H1 (cell line): ENCODE results near the gene ZNF776. TPM values are rescaled to one million over a fixed set of nuclear protein-coding genes. Genes with fewer than 3 reads are reported as not detected.

Experiments
- CTCF ChIA-PET: fragments of 300-600 bp; sonication (Branson Sonifier 250); formaldehyde crosslinking; loops from one replicate; lab custom pipeline; 2021; ENCODE audit not compliant: partially characterized antibody; lab: Charles Lee
- POLR2A ChIA-PET: fragments of 300-600 bp; sonication (Branson Sonifier 250); formaldehyde crosslinking; loops from one replicate; lab custom pipeline; 2021; ENCODE audit warnings: inconsistent platforms; ENCODE audit not compliant: partially characterized antibody; lab: Charles Lee
- DNase-seq, 2 experiments: peaks; one replicate each; pipeline versions ENCODE4 v3.0.0 to v3.0.0-alpha.2; 2010 to 2022; ENCODE audit warnings: low spot score in 2 of 2, low read depth in 1 of 2, mixed read lengths in 1 of 2
- FAIRE-seq: peaks from 2 replicates; lab custom pipeline; 2011; peaks lifted over from hg19 to GRCh38; lab: Jason Lieb, UNC
- H2AFZ ChIP-seq: 2 replicates; pipeline ENCODE4 v1.8.1; 2012; ENCODE audit warnings: low read length, inconsistent platforms
- H2AK5ac ChIP-seq: 2 replicates; pipeline ENCODE4 v1.6.1; 2013; ENCODE audit warnings: low read depth, low read length
- H2BK120ac ChIP-seq: replicated peaks from 2 replicates; pipeline ENCODE3; 2013; ENCODE audit warnings: low read depth, low read length, inconsistent platforms
- H2BK12ac ChIP-seq: 2 replicates; pipeline ENCODE4 v1.6.1; 2013; ENCODE audit warnings: low read depth, low read length
- H2BK15ac ChIP-seq: 2 replicates; pipeline ENCODE4 v1.6.1; 2013; ENCODE audit warnings: low read length
- H2BK20ac ChIP-seq: 2 replicates; pipeline ENCODE4 v1.6.1; 2013; ENCODE audit warnings: low read length
- H2BK5ac ChIP-seq: 2 replicates; pipeline ENCODE4 v1.6.1; 2013; ENCODE audit warnings: low read depth, low read length
- H3K14ac ChIP-seq: 2 replicates; pipeline ENCODE4 v1.6.1; 2013; ENCODE audit warnings: inconsistent platforms; ENCODE audit not compliant: insufficient read length
- H3K18ac ChIP-seq: 2 replicates; pipeline ENCODE4 v1.6.1; 2013; ENCODE audit warnings: low read length; ENCODE audit errors: extremely low read depth
- H3K23ac ChIP-seq: 2 replicates; pipeline ENCODE4 v1.6.1; 2013; ENCODE audit warnings: inconsistent platforms; ENCODE audit not compliant: insufficient read length
- H3K23me2 ChIP-seq: 2 replicates; pipeline ENCODE4 v1.6.1; 2013; ENCODE audit warnings: low read depth, low read length
- H3K27ac ChIP-seq: 2 replicates; pipeline ENCODE4 v1.6.1; 2011; ENCODE audit warnings: low read depth, low read length, inconsistent platforms
- H3K27me3 ChIP-seq, 4 experiments: replicated peaks in 1 of 4; 1 replicate in 1 of 4; 2 replicates in 3 of 4; pipeline versions ENCODE4 v1.6.1 to v1.8.1; 2011 to 2013; ENCODE audit warnings: low read length in 3 of 4, mild to moderate bottlenecking in 3 of 4, inconsistent platforms in 2 of 4, mixed read lengths in 2 of 4, moderate library complexity in 1 of 4; ENCODE audit not compliant: control insufficient read depth in 3 of 4, insufficient read depth in 3 of 4; ENCODE audit errors: extremely low read depth in 1 of 4
- H3K36me3 ChIP-seq, 4 experiments: 2 replicates each; pipeline versions ENCODE4 v1.6.1 to v1.8.1; 2011 to 2013; ENCODE audit warnings: mild to moderate bottlenecking in 4 of 4, low read length in 3 of 4, moderate library complexity in 2 of 4, control low read depth in 1 of 4, inconsistent platforms in 1 of 4; ENCODE audit not compliant: insufficient read depth in 4 of 4, control insufficient read depth in 2 of 4
- H3K4ac ChIP-seq: replicated peaks from 2 replicates; pipeline ENCODE3; 2013; ENCODE audit warnings: low read length, low read depth, mixed read lengths, inconsistent platforms; ENCODE audit not compliant: insufficient read length
- H3K4me1 ChIP-seq, 4 experiments: replicated peaks in 1 of 4; 1 replicate in 1 of 4; 2 replicates in 3 of 4; pipeline versions ENCODE4 v1.6.1 to v1.8.1; 2011 to 2013; ENCODE audit warnings: low read length in 3 of 4, inconsistent platforms in 2 of 4, mixed read lengths in 1 of 4; ENCODE audit not compliant: insufficient read depth in 4 of 4, control insufficient read depth in 3 of 4
- H3K4me2 ChIP-seq, 2 experiments: 2 replicates each; pipeline versions ENCODE4 v1.6.1 to v1.8.1; 2011 to 2013; ENCODE audit warnings: low read depth in 2 of 2, low read length in 2 of 2, control low read depth in 1 of 2, inconsistent platforms in 1 of 2, mild to moderate bottlenecking in 1 of 2; ENCODE audit not compliant: insufficient read depth in 1 of 2
- H3K4me3 ChIP-seq, 4 experiments: fragments of 200-600, 300-600 bp in 1 of 4; sonication (generic), shearing (Covaris generic), sonication (Bioruptor Twin) in 1 of 4; 2 replicates each; pipeline versions ENCODE4 v1.5.1 to v1.8.1; 2011 to 2016; ENCODE audit warnings: low read length in 4 of 4, low read depth in 3 of 4, control low read depth in 2 of 4, inconsistent platforms in 2 of 4, mild to moderate bottlenecking in 2 of 4, mixed read lengths in 1 of 4, moderate library complexity in 1 of 4; ENCODE audit not compliant: insufficient read depth in 2 of 4; ENCODE audit errors: extremely low read depth in 1 of 4
- H3K56ac ChIP-seq: replicated peaks from 2 replicates; pipeline ENCODE3; 2013; ENCODE audit warnings: low read depth, mild to moderate bottlenecking, mixed read lengths, low read length, inconsistent platforms; ENCODE audit not compliant: insufficient read length
- H3K79me1 ChIP-seq: 2 replicates; pipeline ENCODE4 v1.6.1; 2013; ENCODE audit warnings: low read depth, low read length, control low read depth
- H3K79me2 ChIP-seq, 2 experiments: 2 replicates each; pipeline versions ENCODE4 v1.6.1 to v1.8.1; 2012 to 2013; ENCODE audit warnings: low read length in 2 of 2, mild to moderate bottlenecking in 2 of 2, inconsistent platforms in 1 of 2; ENCODE audit not compliant: insufficient read depth in 2 of 2, control insufficient read depth in 1 of 2
- H3K9ac ChIP-seq, 4 experiments: replicated peaks in 1 of 4; 1 replicate in 1 of 4; 2 replicates in 3 of 4; pipeline versions ENCODE4 v1.6.1 to v1.8.1; 2011 to 2013; ENCODE audit warnings: low read depth in 3 of 4, low read length in 3 of 4, control low read depth in 2 of 4, mild to moderate bottlenecking in 2 of 4, moderate library complexity in 2 of 4, inconsistent platforms in 1 of 4; ENCODE audit errors: extremely low read depth in 1 of 4
- H3K9me3 ChIP-seq, 2 experiments: 2 replicates each; pipeline versions ENCODE4 v1.6.1 to v1.8.1; 2012 to 2013; ENCODE audit warnings: mild to moderate bottlenecking in 2 of 2, moderate library complexity in 2 of 2, control low read depth in 1 of 2, inconsistent platforms in 1 of 2, low read depth in 1 of 2, low read length in 1 of 2, mixed read lengths in 1 of 2; ENCODE audit not compliant: insufficient read depth in 2 of 2
- H4K20me1 ChIP-seq, 2 experiments: replicated peaks in 1 of 2; 2 replicates each; pipeline versions ENCODE3 to v1.8.1; 2011 to 2013; ENCODE audit warnings: inconsistent platforms in 2 of 2, low read length in 2 of 2, mild to moderate bottlenecking in 1 of 2; ENCODE audit not compliant: insufficient read depth in 2 of 2, control insufficient read depth in 1 of 2
- H4K5ac ChIP-seq: 2 replicates; pipeline ENCODE4 v1.6.1; 2013; ENCODE audit warnings: low read length, low read depth, mixed read lengths, inconsistent platforms; ENCODE audit not compliant: insufficient read length
- H4K8ac ChIP-seq: 2 replicates; pipeline ENCODE4 v1.8.0; 2013; ENCODE audit warnings: mild to moderate bottlenecking, moderate library complexity, low read length, inconsistent platforms; ENCODE audit not compliant: insufficient read depth; ENCODE audit errors: extremely low read depth
- H4K91ac ChIP-seq: replicated peaks from 2 replicates; pipeline ENCODE3; 2013; ENCODE audit warnings: low read length, mixed read lengths, inconsistent platforms; ENCODE audit not compliant: insufficient read length
- CEBPB ChIP-seq: IDR thresholded peaks from 2 replicates; pipeline ENCODE4 v1.6.1; 2012; ENCODE audit warnings: low read depth, low read length
- CHD2 ChIP-seq: IDR thresholded peaks from 2 replicates; pipeline ENCODE4 v1.6.1; 2012; ENCODE audit warnings: low read length, improper control_type of control experiment
- EP300 ChIP-seq, 2 experiments: IDR thresholded peaks; 1 replicate in 1 of 2; 2 replicates in 1 of 2; pipeline ENCODE4 v1.6.1; 2011 to 2012; ENCODE audit warnings: low read depth in 2 of 2, low read length in 2 of 2, mild to moderate bottlenecking in 2 of 2, borderline replicate concordance in 1 of 2, inconsistent platforms in 1 of 2, moderate library complexity in 1 of 2
- GABPA ChIP-seq: IDR thresholded peaks from 2 replicates; pipeline ENCODE4 v1.6.1; 2011; ENCODE audit warnings: mild to moderate bottlenecking, low read length, moderate library complexity, borderline replicate concordance; ENCODE audit not compliant: insufficient read depth
- GTF2F1 ChIP-seq: IDR thresholded peaks from 2 replicates; pipeline ENCODE4 v1.6.1; 2012; ENCODE audit warnings: low read depth, low read length, improper control_type of control experiment, borderline replicate concordance
- HDAC6 ChIP-seq: IDR thresholded peaks from one replicate; pipeline ENCODE4 v1.7.1; 2012; ENCODE audit warnings: low read depth, mild to moderate bottlenecking, inconsistent platforms, low read length, moderate library complexity
- NANOG ChIP-seq: IDR thresholded peaks from 2 replicates; pipeline ENCODE4 v1.6.1; 2011; ENCODE audit warnings: low read length, low read depth, mild to moderate bottlenecking, inconsistent platforms; ENCODE audit not compliant: insufficient read depth, poor library complexity, severe bottlenecking
- RBBP5 ChIP-seq: IDR thresholded peaks from 2 replicates; pipeline ENCODE4 v1.7.1; 2012; ENCODE audit warnings: low read depth, mild to moderate bottlenecking, inconsistent platforms, low read length, moderate library complexity, borderline replicate concordance
- RXRA ChIP-seq: IDR thresholded peaks from 2 replicates; pipeline ENCODE4 v1.6.1; 2011; ENCODE audit warnings: low read depth, mild to moderate bottlenecking, low read length, moderate library complexity; ENCODE audit not compliant: insufficient read depth
- SIRT6 ChIP-seq: IDR thresholded peaks from one replicate; pipeline ENCODE4 v1.7.1; 2012; ENCODE audit warnings: low read length, inconsistent platforms
- SIX5 ChIP-seq: IDR thresholded peaks from 2 replicates; pipeline ENCODE4 v1.6.1; 2011; ENCODE audit warnings: mild to moderate bottlenecking, low read depth, low read length
- SP1 ChIP-seq: IDR thresholded peaks from 2 replicates; pipeline ENCODE4 v1.6.1; 2011; ENCODE audit warnings: low read depth, low read length
- TAF1 ChIP-seq: IDR thresholded peaks from 2 replicates; pipeline ENCODE4 v1.6.1; 2011; ENCODE audit warnings: mild to moderate bottlenecking, low read depth, low read length
- YY1 ChIP-seq: IDR thresholded peaks from 2 replicates; pipeline ENCODE4 v1.6.1; 2011; ENCODE audit warnings: low read depth, mild to moderate bottlenecking, low read length
- ZNF274 ChIP-seq: IDR thresholded peaks from 2 replicates; pipeline ENCODE4 v1.7.0; 2012; ENCODE audit warnings: low read length, borderline replicate concordance; ENCODE audit errors: extremely low read depth
- WGBS, 2 experiments: shearing (Covaris generic) in 1 of 2; methylation state at CpG; one replicate each; pipeline versions ENCODE4 v1.1.6 to v1.1.7; 2013 to 2015; ENCODE audit warnings: low lambda C conversion rate in 2 of 2, mixed read lengths in 2 of 2, inconsistent platforms in 1 of 2, low coverage in 1 of 2, missing lambda C conversion rate in 1 of 2; ENCODE audit not compliant: insufficient replicate concordance in 2 of 2, insufficient coverage in 1 of 2, insufficient read length in 1 of 2; ENCODE audit errors: extremely low coverage in 1 of 2, missing lambda C conversion rate in 1 of 2; 5-methylcytosine and 5-hydroxymethylcytosine counted together
- polyA plus RNA-seq, 7 experiments: library from polyadenylated mRNA; depleted of rRNA in 3 of 7; stranded (reverse) in 5 of 7; unstranded in 2 of 7; fragments of >200 nt in 5 of 7; fragments of 200-250 nt in 2 of 7; gene quantifications; 1 replicate in 5 of 7; 2 replicates in 1 of 7; 4 replicates in 1 of 7; pipeline versions ENCODE4 v1.2.1 to v1.2.3, GENCODE V29; 2011 to 2013; ENCODE audit warnings: missing spikeins in 2 of 7, mixed read lengths in 2 of 7
- total RNA-seq: library from RNA; stranded (reverse); fragmentation: NEBNext Ultra II Directional; extraction: Animal tissue kit (Norgen Biotek cat#: 25700); gene quantifications from 2 replicates; pipeline ENCODE4 v1.2.1, GENCODE V29; 2021

ZNF776 gene
- total and polyA plus RNA-seq, 2 of the 8 experiments (the other 6 are each of a cell fraction or from before 2014, with no cell fraction given): 7.8 to 20.5 TPM

GRCh38 chr19:57720878-57721277 lies 25.7 kb upstream of the ZNF776 start:
- peaks cover 0 to 8% (median 5%) of the 10 kb centered on the region in 4 experiments; a peak in 4 of 7 replicates for H3K4me1 ChIP-seq
- peaks cover 0 to 7% of the 10 kb centered on the region in 2 experiments for H4K20me1 ChIP-seq
- H2AK5ac ChIP-seq: no peak overlapping the region
- no peaks in the 10 kb centered on the region for H3K79me1 ChIP-seq
- WGBS, 2 experiments: 93% methylated on average over 9 of the region's 10 CpGs; no CpG with 5 or more reads in 1 of the 2 experiments
- no peak overlapping the region for H4K91ac ChIP-seq
- H3K9me3 ChIP-seq: peaks cover 7 to 9% of the 10 kb centered on the region in 2 experiments; a peak in 3 of 4 replicates
- peaks cover 0 to 2% of the 10 kb centered on the region in 2 experiments; a peak in 1 of 4 replicates for H3K79me2 ChIP-seq
- no peak overlapping the region for H4K8ac ChIP-seq
- H2BK20ac ChIP-seq: no peak overlapping the region
- no peak overlapping the region for H2BK15ac ChIP-seq
- H3K9ac ChIP-seq: no peak overlapping the region
- H3K36me3 ChIP-seq: peaks cover 11 to 32% (median 25%) of the 10 kb centered on the region in 4 experiments; a peak in 7 of 8 replicates
- H3K56ac ChIP-seq: no peak overlapping the region
- H3K4me3 ChIP-seq: no peak overlapping the region
- H3K27me3 ChIP-seq: 0 out of 7 replicates have a peak, but pooled peaks cover 0 to 2% (median 0%) of the 10 kb centered on the region in 4 experiments
- H2AFZ ChIP-seq: no peak overlapping the region
- no peak overlapping the region for H2BK5ac ChIP-seq
- no peaks in the 10 kb centered on the region for H3K23me2 ChIP-seq
- POLR2A ChIA-PET: interaction anchor here (0.6 to 5.4 kb wide), 2 partner anchors 12 to 50 kb away, joined by 3 to 43 read pairs; partner anchors contain the start of gene ZNF154
- FAIRE-seq: no peak
- H4K5ac ChIP-seq: no peak overlapping the region
- H2BK120ac ChIP-seq: no peak overlapping the region
- H3K23ac ChIP-seq: no peak overlapping the region
- no peak overlapping the region for H3K27ac ChIP-seq
- no peak overlapping the region for H3K14ac ChIP-seq
- CTCF ChIA-PET: no interaction called here
- no peak overlapping the region for H3K4ac ChIP-seq
- H3K4me2 ChIP-seq: no peak overlapping the region
- DNase-seq: peak in 1 of 2 experiments; percentile 32
- H3K18ac ChIP-seq: no peak overlapping the region
- H2BK12ac ChIP-seq: no peak overlapping the region
- no peak for TF ChIP-seq YY1
- no peak for TF ChIP-seq SIRT6
- TF ChIP-seq CEBPB: no peak
- no peak for TF ChIP-seq GTF2F1
- TF ChIP-seq HDAC6: no peak
- no peak for TF ChIP-seq NANOG
- no peak for TF ChIP-seq EP300 (IDR thresholded peaks at IDR 0.05; ENCODE audit: borderline replicate concordance in 1 of 2, low read depth in 2 of 2, low read length in 2 of 2)
- no peak for TF ChIP-seq RXRA
- no peak for TF ChIP-seq RBBP5
- no peak for TF ChIP-seq ZNF274
- TF ChIP-seq SIX5: no peak
- TF ChIP-seq SP1: no peak
- TF ChIP-seq CHD2: no peak
- no peak for TF ChIP-seq GABPA
- TF ChIP-seq TAF1: no peak
